Endothelial cell of umbilical vein (primary cell): Measurements from ENCODE around the gene SAXO1. TPM values are rescaled to one million over a fixed set of nuclear protein-coding genes. Genes with fewer than 3 reads are reported as not detected.

Experiments used
- BruUV-seq: library from RNA; stranded (reverse); fragments of 400-500 nt; replicated peaks from 2 replicates; lab custom pipeline; 2021; lab: Mats Ljungman, UMichigan
- CTCF ChIA-PET: fragments of 300-600, 350-600 bp; sonication (Branson Sonifier 250); formaldehyde crosslinking; loops from one replicate; lab custom pipeline; 2021; ENCODE audit warnings: antibody characterized with exemption, inconsistent platforms; lab: Charles Lee
- POLR2A ChIA-PET: fragments of 300-600, 350-600 bp; sonication (Branson Sonifier 250); formaldehyde crosslinking; loops from one replicate; lab custom pipeline; 2021; ENCODE audit warnings: antibody characterized with exemption, inconsistent platforms; lab: Charles Lee
- DNase-seq: peaks from one replicate; pipeline ENCODE4 v3.0.0-alpha.2; 2011; ENCODE audit warnings: low read depth, low spot score
- FAIRE-seq: peaks from 2 replicates; lab custom pipeline; 2011; peaks lifted over from hg19 to GRCh38; lab: Jason Lieb, UNC
- H2AFZ ChIP-seq: 2 replicates; pipeline ENCODE4 v1.6.0; 2012; ENCODE audit warnings: low read depth, low read length, control low read depth, inconsistent platforms
- H3K27ac ChIP-seq: 2 replicates; pipeline ENCODE4 v1.5.1; 2011; ENCODE audit warnings: low read depth, mild to moderate bottlenecking, control low read depth, low read length, moderate library complexity; ENCODE audit not compliant: insufficient read depth
- H3K27me3 ChIP-seq, 2 experiments: 2 replicates each; pipeline versions ENCODE4 v1.6.0 to v1.6.1; 2011; ENCODE audit warnings: low read length in 2 of 2, mixed read lengths in 1 of 2; ENCODE audit not compliant: control insufficient read depth in 2 of 2, insufficient read depth in 2 of 2
- H3K36me3 ChIP-seq, 2 experiments: 2 replicates in 1 of 2; 3 replicates in 1 of 2; pipeline ENCODE4 v1.5.1; 2011; ENCODE audit warnings: low read length in 2 of 2, mild to moderate bottlenecking in 1 of 2, moderate library complexity in 1 of 2; ENCODE audit not compliant: control insufficient read depth in 2 of 2, insufficient read depth in 2 of 2; ENCODE audit errors: extremely low read depth in 1 of 2
- H3K4me1 ChIP-seq: 3 replicates; pipeline ENCODE4 v1.5.1; 2011; ENCODE audit warnings: mild to moderate bottlenecking, low read length; ENCODE audit not compliant: control insufficient read depth, insufficient read depth; ENCODE audit errors: extremely low read depth
- H3K4me2 ChIP-seq: 2 replicates; pipeline ENCODE4 v1.6.1; 2011; ENCODE audit warnings: low read length, control low read depth, mixed read lengths; ENCODE audit not compliant: insufficient read depth
- H3K4me3 ChIP-seq, 3 experiments: fragments of 200-600 bp in 1 of 3; sonication (generic), shearing (Covaris generic) in 1 of 3; replicated peaks in 1 of 3; 2 replicates each; pipeline ENCODE4 v1.5.1; 2011 to 2016; ENCODE audit warnings: control low read depth in 3 of 3, low read length in 3 of 3, mild to moderate bottlenecking in 2 of 3, inconsistent platforms in 1 of 3, low read depth in 1 of 3, moderate library complexity in 1 of 3; ENCODE audit not compliant: insufficient read depth in 1 of 3
- H3K79me2 ChIP-seq: 2 replicates; pipeline ENCODE4 v1.6.0; 2012; ENCODE audit warnings: low read length, inconsistent platforms; ENCODE audit not compliant: control insufficient read depth, insufficient read depth
- H3K9ac ChIP-seq: replicated peaks from 2 replicates; pipeline ENCODE3; 2011; ENCODE audit warnings: low read length, control low read depth; ENCODE audit not compliant: insufficient read depth; ENCODE audit errors: extremely low read depth
- H3K9me1 ChIP-seq: replicated peaks from 3 replicates; pipeline ENCODE4 v1.6.0; 2011; ENCODE audit warnings: mild to moderate bottlenecking, low read length; ENCODE audit not compliant: control insufficient read depth, insufficient read depth; ENCODE audit errors: extremely low read depth
- H3K9me3 ChIP-seq: replicated peaks from 2 replicates; pipeline ENCODE4 v1.5.1; 2012; ENCODE audit warnings: low read length, inconsistent platforms; ENCODE audit not compliant: control insufficient read depth, insufficient read depth
- H4K20me1 ChIP-seq: replicated peaks from 2 replicates; pipeline ENCODE3; 2011; ENCODE audit warnings: mild to moderate bottlenecking, low read length; ENCODE audit not compliant: control insufficient read depth, insufficient read depth; ENCODE audit errors: extremely low read depth
- CTCF ChIP-seq, 2 donors: IDR thresholded peaks; 1 replicate in 1 of 2; 2 replicates in 1 of 2; pipeline ENCODE4 v1.5.1; 2011; ENCODE audit warnings: low read length in 2 of 2, mild to moderate bottlenecking in 2 of 2, moderate library complexity in 2 of 2, control low read depth in 1 of 2, inconsistent platforms in 1 of 2, low read depth in 1 of 2; ENCODE audit not compliant: insufficient read depth in 1 of 2; ENCODE audit errors: extremely low read depth in 1 of 2
- EZH2 ChIP-seq: IDR thresholded peaks from 2 replicates; pipeline ENCODE4 v1.6.1; 2012; ENCODE audit warnings: borderline replicate concordance, low read depth, mild to moderate bottlenecking, moderate library complexity, low read length, inconsistent platforms; ENCODE audit not compliant: severe bottlenecking
- FOS ChIP-seq: IDR thresholded peaks from 2 replicates; pipeline ENCODE4 v1.6.1; 2011; ENCODE audit warnings: mild to moderate bottlenecking, low read length, moderate library complexity, borderline replicate concordance; ENCODE audit not compliant: insufficient read depth
- GATA2 ChIP-seq: IDR thresholded peaks from 2 replicates; pipeline ENCODE4 v1.7.0; 2011; ENCODE audit warnings: low read depth, mild to moderate bottlenecking, moderate library complexity, mixed read lengths, low read length; ENCODE audit not compliant: insufficient read length, insufficient read depth
- JUN ChIP-seq: IDR thresholded peaks from 2 replicates; pipeline ENCODE4 v1.6.1; 2011; ENCODE audit warnings: borderline replicate concordance, low read depth; ENCODE audit not compliant: insufficient read length, insufficient read depth
- MAX ChIP-seq: IDR thresholded peaks from 2 replicates; pipeline ENCODE4 v1.6.1; 2011; ENCODE audit not compliant: insufficient read depth, insufficient read length
- MYC ChIP-seq: IDR thresholded peaks from one replicate; pipeline ENCODE4 v1.6.1; 2011; ENCODE audit warnings: mild to moderate bottlenecking, low read depth, low read length
- POLR2A ChIP-seq: IDR thresholded peaks from 2 replicates; pipeline ENCODE4 v1.6.1; 2012; ENCODE audit warnings: low read depth, mild to moderate bottlenecking, control low read depth, low read length
- POLR2AphosphoS5 ChIP-seq: IDR thresholded peaks from 2 replicates; pipeline ENCODE4 v1.6.1; 2012; ENCODE audit warnings: low read depth, mild to moderate bottlenecking, control low read depth, low read length, moderate library complexity; ENCODE audit not compliant: insufficient read depth
- dilution Hi-C: fragments of 300-500 bp; cut with MboI; formaldehyde crosslinking; loops from one replicate; pipeline ENCODE4 v1.15.0; 2019; ENCODE audit warnings: low sequenced_read_pairs; ENCODE audit not compliant: extremely low pct_ligation_motif_present
- intact Hi-C: fragments of 100-400 bp; cut with micrococcal nuclease; formaldehyde crosslinking; loops from one replicate; pipeline ENCODE4 v1.10.0; 2022
- polyA plus RNA-seq, 4 experiments: library from polyadenylated mRNA; depleted of rRNA in 3 of 4; stranded (reverse) in 3 of 4; unstranded in 1 of 4; fragments of >200 nt; gene quantifications; 2 replicates each; pipeline versions ENCODE4 v1.2.1 to v1.2.3, GENCODE V29; 2011 to 2012; ENCODE audit warnings: missing spikeins in 1 of 4
- total RNA-seq: library from RNA; stranded (reverse); gene quantifications from 2 replicates; pipeline ENCODE4 v1.2.3, GENCODE V29; 2021

The SAXO1 gene
- total and polyA plus RNA-seq, 2 donors (not counting 3 experiments of a cell fraction or from before 2014, with no cell fraction given), result not detected

GRCh38 chr9:19036611-19037010 is 3.6 kb upstream of the SAXO1 start:
- no peak overlapping the region for H2AFZ ChIP-seq
- ChIA-PET CTCF (interaction anchor here (0.6 to 1.5 kb wide), 6 partner anchors 13 to 1226 kb away, joined by 3 to 4 read pairs (median 4); partner anchors contain the start of gene RRAGA), POLR2A (no interaction called here)
- no TSS peak for BruUV-seq
- H3K79me2 ChIP-seq, result no peaks in the 10 kb centered on the region
- FAIRE-seq (no peak), DNase-seq (no peak)
- H3K27ac ChIP-seq, result no peak overlapping the region
- no peak overlapping the region for H3K4me2 ChIP-seq
- no peaks in the 10 kb centered on the region for H4K20me1 ChIP-seq
- no peak overlapping the region for H3K9ac ChIP-seq
- no peaks in the 10 kb centered on the region for H3K9me1 ChIP-seq
- no peak overlapping the region for H3K4me3 ChIP-seq
- H3K27me3 ChIP-seq, result peaks cover 0 to 2% of the 10 kb centered on the region in 2 experiments
- no peak for TF ChIP-seq MAX
- TF ChIP-seq JUN, result no peak
- no peak for TF ChIP-seq EZH2
- no peak for TF ChIP-seq FOS
- TF ChIP-seq POLR2A, result no peak
- no peak for TF ChIP-seq GATA2
- TF ChIP-seq CTCF (IDR thresholded peaks at IDR 0.05; ENCODE audit: extremely low read depth in 1 of 2, insufficient read depth in 1 of 2, low read depth in 1 of 2, low read length in 2 of 2), result no peak
- TF ChIP-seq MYC, result no peak
- TF ChIP-seq POLR2AphosphoS5, result no peak
- dilution Hi-C loops (no loop called here), intact Hi-C loops (no loop called here)
- no peaks in the 10 kb centered on the region for H3K4me1 ChIP-seq
- H3K36me3 ChIP-seq, result no peaks in the 10 kb centered on the region
- H3K9me3 ChIP-seq, result no peaks in the 10 kb centered on the region
